Mammary epithelial cell (primary cell): ENCODE measurements around the gene COL1A1.

Experiments
- EZH2 ChIP-seq: IDR thresholded peaks from 2 replicates; pipeline ENCODE4 v1.6.1; 2012; ENCODE audit warnings: low read length, inconsistent platforms, borderline replicate concordance
- TF ChIP-seq, protein P1 (sequence below), 2 donors: IDR thresholded peaks in 1 of 2; conservative IDR thresholded peaks in 1 of 2; 2 replicates each; pipeline ENCODE4 v1.5.1; 2011 to 2012; ENCODE audit warnings: inconsistent platforms in 2 of 2, low read length in 2 of 2, mild to moderate bottlenecking in 2 of 2, control low read depth in 1 of 2, low read depth in 1 of 2; ENCODE audit not compliant: insufficient read depth in 1 of 2; ENCODE audit errors: extremely low read depth in 1 of 2

GRCh38 chr17:50190293-50190602 is 11.2 kb downstream of the COL1A1 start:
- TF ChIP-seq, protein P1, sequence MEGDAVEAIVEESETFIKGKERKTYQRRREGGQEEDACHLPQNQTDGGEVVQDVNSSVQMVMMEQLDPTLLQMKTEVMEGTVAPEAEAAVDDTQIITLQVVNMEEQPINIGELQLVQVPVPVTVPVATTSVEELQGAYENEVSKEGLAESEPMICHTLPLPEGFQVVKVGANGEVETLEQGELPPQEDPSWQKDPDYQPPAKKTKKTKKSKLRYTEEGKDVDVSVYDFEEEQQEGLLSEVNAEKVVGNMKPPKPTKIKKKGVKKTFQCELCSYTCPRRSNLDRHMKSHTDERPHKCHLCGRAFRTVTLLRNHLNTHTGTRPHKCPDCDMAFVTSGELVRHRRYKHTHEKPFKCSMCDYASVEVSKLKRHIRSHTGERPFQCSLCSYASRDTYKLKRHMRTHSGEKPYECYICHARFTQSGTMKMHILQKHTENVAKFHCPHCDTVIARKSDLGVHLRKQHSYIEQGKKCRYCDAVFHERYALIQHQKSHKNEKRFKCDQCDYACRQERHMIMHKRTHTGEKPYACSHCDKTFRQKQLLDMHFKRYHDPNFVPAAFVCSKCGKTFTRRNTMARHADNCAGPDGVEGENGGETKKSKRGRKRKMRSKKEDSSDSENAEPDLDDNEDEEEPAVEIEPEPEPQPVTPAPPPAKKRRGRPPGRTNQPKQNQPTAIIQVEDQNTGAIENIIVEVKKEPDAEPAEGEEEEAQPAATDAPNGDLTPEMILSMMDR (conservative IDR thresholded peaks at IDR 0.05 in 1 of 2, IDR thresholded peaks at IDR 0.05 in 1 of 2; ENCODE audit: extremely low read depth in 1 of 2, insufficient read depth in 1 of 2, low read depth in 1 of 2, low read length in 2 of 2) = no peak
- TF ChIP-seq EZH2 = no peak
